H1 (cell line): ENCODE measurements around the gene GAB2. TPM values are rescaled to one million over a fixed set of nuclear protein-coding genes. Genes with fewer than 3 reads are reported as not detected.

Source experiments
- CTCF ChIA-PET: fragments of 300-600 bp; sonication (Branson Sonifier 250); formaldehyde crosslinking; loops from one replicate; lab custom pipeline; 2021; ENCODE audit not compliant: partially characterized antibody; lab: Charles Lee
- POLR2A ChIA-PET: fragments of 300-600 bp; sonication (Branson Sonifier 250); formaldehyde crosslinking; loops from one replicate; lab custom pipeline; 2021; ENCODE audit warnings: inconsistent platforms; ENCODE audit not compliant: partially characterized antibody; lab: Charles Lee
- DNase-seq, 2 experiments: peaks; one replicate each; pipeline versions ENCODE4 v3.0.0 to v3.0.0-alpha.2; 2010 to 2022; ENCODE audit warnings: low spot score in 2 of 2, low read depth in 1 of 2, mixed read lengths in 1 of 2
- FAIRE-seq: peaks from 2 replicates; lab custom pipeline; 2011; peaks lifted over from hg19 to GRCh38; lab: Jason Lieb, UNC
- H2AFZ ChIP-seq: 2 replicates; pipeline ENCODE4 v1.8.1; 2012; ENCODE audit warnings: low read length, inconsistent platforms
- H2AK5ac ChIP-seq: 2 replicates; pipeline ENCODE4 v1.6.1; 2013; ENCODE audit warnings: low read depth, low read length
- H2BK120ac ChIP-seq: replicated peaks from 2 replicates; pipeline ENCODE3; 2013; ENCODE audit warnings: low read depth, low read length, inconsistent platforms
- H2BK12ac ChIP-seq: 2 replicates; pipeline ENCODE4 v1.6.1; 2013; ENCODE audit warnings: low read depth, low read length
- H2BK15ac ChIP-seq: 2 replicates; pipeline ENCODE4 v1.6.1; 2013; ENCODE audit warnings: low read length
- H2BK20ac ChIP-seq: 2 replicates; pipeline ENCODE4 v1.6.1; 2013; ENCODE audit warnings: low read length
- H2BK5ac ChIP-seq: 2 replicates; pipeline ENCODE4 v1.6.1; 2013; ENCODE audit warnings: low read depth, low read length
- H3K14ac ChIP-seq: 2 replicates; pipeline ENCODE4 v1.6.1; 2013; ENCODE audit warnings: inconsistent platforms; ENCODE audit not compliant: insufficient read length
- H3K18ac ChIP-seq: 2 replicates; pipeline ENCODE4 v1.6.1; 2013; ENCODE audit warnings: low read length; ENCODE audit errors: extremely low read depth
- H3K23ac ChIP-seq: 2 replicates; pipeline ENCODE4 v1.6.1; 2013; ENCODE audit warnings: inconsistent platforms; ENCODE audit not compliant: insufficient read length
- H3K23me2 ChIP-seq: 2 replicates; pipeline ENCODE4 v1.6.1; 2013; ENCODE audit warnings: low read depth, low read length
- H3K27ac ChIP-seq: 2 replicates; pipeline ENCODE4 v1.6.1; 2011; ENCODE audit warnings: low read depth, low read length, inconsistent platforms
- H3K27me3 ChIP-seq, 4 experiments: replicated peaks in 1 of 4; 1 replicate in 1 of 4; 2 replicates in 3 of 4; pipeline versions ENCODE4 v1.6.1 to v1.8.1; 2011 to 2013; ENCODE audit warnings: low read length in 3 of 4, mild to moderate bottlenecking in 3 of 4, inconsistent platforms in 2 of 4, mixed read lengths in 2 of 4, moderate library complexity in 1 of 4; ENCODE audit not compliant: control insufficient read depth in 3 of 4, insufficient read depth in 3 of 4; ENCODE audit errors: extremely low read depth in 1 of 4
- H3K36me3 ChIP-seq, 4 experiments: 2 replicates each; pipeline versions ENCODE4 v1.6.1 to v1.8.1; 2011 to 2013; ENCODE audit warnings: mild to moderate bottlenecking in 4 of 4, low read length in 3 of 4, moderate library complexity in 2 of 4, control low read depth in 1 of 4, inconsistent platforms in 1 of 4; ENCODE audit not compliant: insufficient read depth in 4 of 4, control insufficient read depth in 2 of 4
- H3K4ac ChIP-seq: replicated peaks from 2 replicates; pipeline ENCODE3; 2013; ENCODE audit warnings: low read length, low read depth, mixed read lengths, inconsistent platforms; ENCODE audit not compliant: insufficient read length
- H3K4me1 ChIP-seq, 4 experiments: replicated peaks in 1 of 4; 1 replicate in 1 of 4; 2 replicates in 3 of 4; pipeline versions ENCODE4 v1.6.1 to v1.8.1; 2011 to 2013; ENCODE audit warnings: low read length in 3 of 4, inconsistent platforms in 2 of 4, mixed read lengths in 1 of 4; ENCODE audit not compliant: insufficient read depth in 4 of 4, control insufficient read depth in 3 of 4
- H3K4me2 ChIP-seq, 2 experiments: 2 replicates each; pipeline versions ENCODE4 v1.6.1 to v1.8.1; 2011 to 2013; ENCODE audit warnings: low read depth in 2 of 2, low read length in 2 of 2, control low read depth in 1 of 2, inconsistent platforms in 1 of 2, mild to moderate bottlenecking in 1 of 2; ENCODE audit not compliant: insufficient read depth in 1 of 2
- H3K4me3 ChIP-seq, 4 experiments: fragments of 200-600, 300-600 bp in 1 of 4; sonication (generic), shearing (Covaris generic), sonication (Bioruptor Twin) in 1 of 4; 2 replicates each; pipeline versions ENCODE4 v1.5.1 to v1.8.1; 2011 to 2016; ENCODE audit warnings: low read length in 4 of 4, low read depth in 3 of 4, control low read depth in 2 of 4, inconsistent platforms in 2 of 4, mild to moderate bottlenecking in 2 of 4, mixed read lengths in 1 of 4, moderate library complexity in 1 of 4; ENCODE audit not compliant: insufficient read depth in 2 of 4; ENCODE audit errors: extremely low read depth in 1 of 4
- H3K56ac ChIP-seq: replicated peaks from 2 replicates; pipeline ENCODE3; 2013; ENCODE audit warnings: low read depth, mild to moderate bottlenecking, mixed read lengths, low read length, inconsistent platforms; ENCODE audit not compliant: insufficient read length
- H3K79me1 ChIP-seq: 2 replicates; pipeline ENCODE4 v1.6.1; 2013; ENCODE audit warnings: low read depth, low read length, control low read depth
- H3K79me2 ChIP-seq, 2 experiments: 2 replicates each; pipeline versions ENCODE4 v1.6.1 to v1.8.1; 2012 to 2013; ENCODE audit warnings: low read length in 2 of 2, mild to moderate bottlenecking in 2 of 2, inconsistent platforms in 1 of 2; ENCODE audit not compliant: insufficient read depth in 2 of 2, control insufficient read depth in 1 of 2
- H3K9ac ChIP-seq, 4 experiments: replicated peaks in 1 of 4; 1 replicate in 1 of 4; 2 replicates in 3 of 4; pipeline versions ENCODE4 v1.6.1 to v1.8.1; 2011 to 2013; ENCODE audit warnings: low read depth in 3 of 4, low read length in 3 of 4, control low read depth in 2 of 4, mild to moderate bottlenecking in 2 of 4, moderate library complexity in 2 of 4, inconsistent platforms in 1 of 4; ENCODE audit errors: extremely low read depth in 1 of 4
- H3K9me3 ChIP-seq, 2 experiments: 2 replicates each; pipeline versions ENCODE4 v1.6.1 to v1.8.1; 2012 to 2013; ENCODE audit warnings: mild to moderate bottlenecking in 2 of 2, moderate library complexity in 2 of 2, control low read depth in 1 of 2, inconsistent platforms in 1 of 2, low read depth in 1 of 2, low read length in 1 of 2, mixed read lengths in 1 of 2; ENCODE audit not compliant: insufficient read depth in 2 of 2
- H4K20me1 ChIP-seq, 2 experiments: replicated peaks in 1 of 2; 2 replicates each; pipeline versions ENCODE3 to v1.8.1; 2011 to 2013; ENCODE audit warnings: inconsistent platforms in 2 of 2, low read length in 2 of 2, mild to moderate bottlenecking in 1 of 2; ENCODE audit not compliant: insufficient read depth in 2 of 2, control insufficient read depth in 1 of 2
- H4K5ac ChIP-seq: 2 replicates; pipeline ENCODE4 v1.6.1; 2013; ENCODE audit warnings: low read length, low read depth, mixed read lengths, inconsistent platforms; ENCODE audit not compliant: insufficient read length
- H4K8ac ChIP-seq: 2 replicates; pipeline ENCODE4 v1.8.0; 2013; ENCODE audit warnings: mild to moderate bottlenecking, moderate library complexity, low read length, inconsistent platforms; ENCODE audit not compliant: insufficient read depth; ENCODE audit errors: extremely low read depth
- H4K91ac ChIP-seq: replicated peaks from 2 replicates; pipeline ENCODE3; 2013; ENCODE audit warnings: low read length, mixed read lengths, inconsistent platforms; ENCODE audit not compliant: insufficient read length
- ASH2L ChIP-seq: fragments of 200-600, 300-600 bp; sonication (generic); IDR thresholded peaks from one replicate; pipeline ENCODE4 v1.7.1; 2017; ENCODE audit warnings: low read length
- CBX8 ChIP-seq: fragments of 300-800, 300-1000 bp; sonication (generic); IDR thresholded peaks from 2 replicates; pipeline ENCODE4 v1.7.1; 2016; ENCODE audit warnings: low read depth, low read length, borderline replicate concordance
- CEBPB ChIP-seq: IDR thresholded peaks from 2 replicates; pipeline ENCODE4 v1.6.1; 2012; ENCODE audit warnings: low read depth, low read length
- GTF2F1 ChIP-seq: IDR thresholded peaks from 2 replicates; pipeline ENCODE4 v1.6.1; 2012; ENCODE audit warnings: low read depth, low read length, improper control_type of control experiment, borderline replicate concordance
- JUND ChIP-seq: IDR thresholded peaks from 2 replicates; pipeline ENCODE4 v1.6.1; 2011; ENCODE audit warnings: mild to moderate bottlenecking, improper control_type of control experiment, low read length
- NANOG ChIP-seq: IDR thresholded peaks from 2 replicates; pipeline ENCODE4 v1.6.1; 2011; ENCODE audit warnings: low read length, low read depth, mild to moderate bottlenecking, inconsistent platforms; ENCODE audit not compliant: insufficient read depth, poor library complexity, severe bottlenecking
- POU5F1 ChIP-seq: IDR thresholded peaks from 2 replicates; pipeline ENCODE4 v1.6.1; 2011; ENCODE audit warnings: low read depth, mild to moderate bottlenecking, low read length, moderate library complexity
- RBBP5 ChIP-seq: IDR thresholded peaks from 2 replicates; pipeline ENCODE4 v1.7.1; 2012; ENCODE audit warnings: low read depth, mild to moderate bottlenecking, inconsistent platforms, low read length, moderate library complexity, borderline replicate concordance
- RFX5 ChIP-seq: IDR thresholded peaks from 2 replicates; pipeline ENCODE4 v1.6.1; 2011; ENCODE audit warnings: low read depth, low read length, improper control_type of control experiment, borderline replicate concordance
- RXRA ChIP-seq: IDR thresholded peaks from 2 replicates; pipeline ENCODE4 v1.6.1; 2011; ENCODE audit warnings: low read depth, mild to moderate bottlenecking, low read length, moderate library complexity; ENCODE audit not compliant: insufficient read depth
- SP4 ChIP-seq: IDR thresholded peaks from 2 replicates; pipeline ENCODE4 v1.6.1; 2012; ENCODE audit warnings: low read length, inconsistent platforms
- SRF ChIP-seq: IDR thresholded peaks from 2 replicates; pipeline ENCODE4 v1.6.1; 2011; ENCODE audit warnings: mild to moderate bottlenecking, low read depth, low read length, moderate library complexity
- WGBS, 2 experiments: shearing (Covaris generic) in 1 of 2; methylation state at CpG; one replicate each; pipeline versions ENCODE4 v1.1.6 to v1.1.7; 2013 to 2015; ENCODE audit warnings: low lambda C conversion rate in 2 of 2, mixed read lengths in 2 of 2, inconsistent platforms in 1 of 2, low coverage in 1 of 2, missing lambda C conversion rate in 1 of 2; ENCODE audit not compliant: insufficient replicate concordance in 2 of 2, insufficient coverage in 1 of 2, insufficient read length in 1 of 2; ENCODE audit errors: extremely low coverage in 1 of 2, missing lambda C conversion rate in 1 of 2; 5-methylcytosine and 5-hydroxymethylcytosine counted together
- polyA plus RNA-seq, 7 experiments: library from polyadenylated mRNA; depleted of rRNA in 3 of 7; stranded (reverse) in 5 of 7; unstranded in 2 of 7; fragments of >200 nt in 5 of 7; fragments of 200-250 nt in 2 of 7; gene quantifications; 1 replicate in 5 of 7; 2 replicates in 1 of 7; 4 replicates in 1 of 7; pipeline versions ENCODE4 v1.2.1 to v1.2.3, GENCODE V29; 2011 to 2013; ENCODE audit warnings: missing spikeins in 2 of 7, mixed read lengths in 2 of 7
- total RNA-seq: library from RNA; stranded (reverse); fragmentation: NEBNext Ultra II Directional; extraction: Animal tissue kit (Norgen Biotek cat#: 25700); gene quantifications from 2 replicates; pipeline ENCODE4 v1.2.1, GENCODE V29; 2021

Gene GAB2
- total and polyA plus RNA-seq, 2 of the 8 experiments (the other 6 are each of a cell fraction or from before 2014, with no cell fraction given), result 6.3 to 14.0 TPM

GRCh38 chr11:78438298-78438975, 20.8 kb upstream of the GAB2 start:
- no peaks in the 10 kb centered on the region for H3K79me1 ChIP-seq
- peaks cover 0 to 14% (median 1%) of the 10 kb centered on the region in 4 experiments; a peak in 5 of 8 replicates for H3K36me3 ChIP-seq
- H2BK5ac ChIP-seq, result no peak overlapping the region
- H4K8ac ChIP-seq, result no peak overlapping the region
- no peaks in the 10 kb centered on the region for H3K27me3 ChIP-seq
- POLR2A ChIA-PET, result no interaction called here
- no peaks in the 10 kb centered on the region for H3K23me2 ChIP-seq
- no peak overlapping the region for H3K18ac ChIP-seq
- TF ChIP-seq RBBP5 (no peak), RXRA (no peak), SP4 (no peak), RFX5 (no peak), POU5F1 (no peak), SRF (no peak), JUND (no peak), CEBPB (no peak), CBX8 (no peak), ASH2L (no peak), NANOG (no peak), GTF2F1 (no peak)
- TF ChIP-seq, all 59 proteins: peak for 0
- H3K4me1 ChIP-seq, result no peaks in the 10 kb centered on the region
- no peak for DNase-seq
- CTCF ChIA-PET, result interaction anchor here (1.0 to 1.8 kb wide), 3 partner anchors 19 to 126 kb away, joined by 3 to 6 read pairs (median 4); no protein-coding TSS in a partner anchor
- no peak overlapping the region for H4K5ac ChIP-seq
- H2BK120ac ChIP-seq, result no peak overlapping the region
- no peaks in the 10 kb centered on the region for H3K79me2 ChIP-seq
- no peak overlapping the region for H3K27ac ChIP-seq
- no peak overlapping the region for H3K23ac ChIP-seq
- H2AK5ac ChIP-seq, result no peak overlapping the region
- 68 to 100% methylated on average over 2 to 5 of the region's 5 CpGs for WGBS, 2 experiments
- H2BK12ac ChIP-seq, result no peak overlapping the region
- H2AFZ ChIP-seq, result no peak overlapping the region
- H3K9ac ChIP-seq, result no peak overlapping the region
- H3K4ac ChIP-seq, result no peak overlapping the region
- no peak overlapping the region for H2BK15ac ChIP-seq
- no peak overlapping the region for H3K56ac ChIP-seq
- no peak overlapping the region for H3K4me3 ChIP-seq
- FAIRE-seq, result no peak
- H3K9me3 ChIP-seq, result no peaks in the 10 kb centered on the region
- H4K20me1 ChIP-seq, result no peaks in the 10 kb centered on the region
- H3K4me2 ChIP-seq, result no peak overlapping the region
- no peak overlapping the region for H2BK20ac ChIP-seq
- no peak overlapping the region for H3K14ac ChIP-seq
- no peak overlapping the region for H4K91ac ChIP-seq
